GM18499 (cell line): ENCODE data around the gene GALNT13.

Experiments
- ATAC-seq: cut with Tn5 transposase; IDR thresholded peaks from one replicate; pipeline ENCODE4 v1.9.1; 2021; ENCODE audit warnings: moderate number of reproducible peaks; ENCODE audit not compliant: insufficient read depth, unreplicated experiment

GALNT13 gene

GRCh38 chr2:154280543-154280942 is 408.8 kb downstream of the GALNT13 start:
- no peak for ATAC-seq

- no peak for ATAC-seq
These were observed 418.1 kb downstream of the GALNT13 start for GRCh38 chr2:154289870-154290269.

GRCh38 chr2:154291511-154291910 is 419.8 kb downstream of the GALNT13 start:
- no peak for ATAC-seq

- ATAC-seq: no peak
These were observed 420.2 kb downstream of the GALNT13 start for GRCh38 chr2:154291927-154292326.

GRCh38 chr2:154293864-154294263 is 422.1 kb downstream of the GALNT13 start:
- ATAC-seq: no peak

- no peak for ATAC-seq
These were observed 434.7 kb downstream of the GALNT13 start for GRCh38 chr2:154306266-154306970.

GRCh38 chr2:154307007-154307406 is 435.3 kb downstream of the GALNT13 start:
- no peak for ATAC-seq

GRCh38 chr2:154324601-154325000 is 452.9 kb downstream of the GALNT13 start:
- ATAC-seq: no peak

- no peak for ATAC-seq
These were observed 457.8 kb downstream of the GALNT13 start for GRCh38 chr2:154329510-154329909.

GRCh38 chr2:154331784-154332183 is 460.1 kb downstream of the GALNT13 start:
- ATAC-seq: no peak

GRCh38 chr2:154336201-154336600 is 464.5 kb downstream of the GALNT13 start:
- ATAC-seq: no peak

- ATAC-seq: no peak
These were observed 466.7 kb downstream of the GALNT13 start for GRCh38 chr2:154338352-154338967.

GRCh38 chr2:154343282-154343681 is 471.6 kb downstream of the GALNT13 start:
- ATAC-seq: no peak

GRCh38 chr2:154350911-154351310 is 479.2 kb downstream of the GALNT13 start:
- no peak for ATAC-seq

GRCh38 chr2:154361276-154361675 is 489.6 kb downstream of the GALNT13 start:
- ATAC-seq: no peak

- ATAC-seq: no peak
These were observed 496.4 kb downstream of the GALNT13 start for GRCh38 chr2:154368153-154368552.

GRCh38 chr2:154370873-154371272 is 499.2 kb downstream of the GALNT13 start:
- ATAC-seq: no peak

GRCh38 chr2:154374416-154374815 is 502.7 kb downstream of the GALNT13 start:
- no peak for ATAC-seq

GRCh38 chr2:154375579-154375931 is 503.8 kb downstream of the GALNT13 start:
- ATAC-seq: no peak

GRCh38 chr2:154381931-154382794 is 510.4 kb downstream of the GALNT13 start:
- no peak for ATAC-seq

- no peak for ATAC-seq
These were observed 514.5 kb downstream of the GALNT13 start for GRCh38 chr2:154386186-154386585.
